PC-9 (cell line): Measurements from ENCODE around the gene RNASEL. TPM values are rescaled to one million over a fixed set of nuclear protein-coding genes. Genes with fewer than 3 reads are reported as not detected.

Experiments
- BruUV-seq: library from RNA; stranded (reverse); fragments of 400-500 nt; replicated peaks from 2 replicates; lab custom pipeline; 2021; lab: Mats Ljungman, UMichigan
- CTCF ChIA-PET: fragments of 300-600 bp; sonication (Branson Sonifier 250); formaldehyde crosslinking; loops from one replicate; lab custom pipeline; 2022; ENCODE audit warnings: antibody characterized with exemption; lab: Charles Lee
- POLR2A ChIA-PET: fragments of 300-600 bp; sonication (Branson Sonifier 250); formaldehyde crosslinking; loops from one replicate; lab custom pipeline; 2022; ENCODE audit warnings: antibody characterized with exemption; ENCODE audit not compliant: unreplicated experiment; lab: Charles Lee
- DNase-seq, 2 experiments: peaks; one replicate each; pipeline versions ENCODE4 v3.0.0 to v3.0.0-alpha.2; 2015 to 2022; ENCODE audit warnings: mixed read lengths in 1 of 2
- H2AFZ ChIP-seq: fragments of 200-600 bp; sonication (generic); 2 replicates; pipeline ENCODE4 v1.8.1; 2017; ENCODE audit warnings: antibody characterized with exemption
- H3F3A ChIP-seq: fragments of 200-600 bp; sonication (generic); 2 replicates; pipeline ENCODE4 v1.8.1; 2017; ENCODE audit warnings: antibody characterized with exemption, mild to moderate bottlenecking, low read depth; ENCODE audit not compliant: insufficient read depth
- H3K27ac ChIP-seq: fragments of 200-600 bp; sonication (generic); 2 replicates; pipeline ENCODE4 v1.6.1; 2016; ENCODE audit warnings: mixed run types
- H3K27me3 ChIP-seq: fragments of 200-600 bp; sonication (generic); 2 replicates; pipeline ENCODE4 v1.6.1; 2016; ENCODE audit warnings: low read depth, mixed run types; ENCODE audit not compliant: insufficient read depth
- H3K36me3 ChIP-seq: fragments of 200-600 bp; sonication (generic); 2 replicates; pipeline ENCODE4 v1.6.1; 2016; ENCODE audit warnings: low read depth, mixed run types
- H3K4me1 ChIP-seq: fragments of 200-600 bp; sonication (generic); replicated peaks from 2 replicates; pipeline ENCODE4 v1.6.1; 2016; ENCODE audit warnings: mixed run types; ENCODE audit not compliant: insufficient read depth
- H3K4me2 ChIP-seq: fragments of 200-600 bp; sonication (generic); 2 replicates; pipeline ENCODE4 v1.6.1; 2017; ENCODE audit warnings: mixed run types
- H3K4me3 ChIP-seq: fragments of 200-600 bp; sonication (generic); 2 replicates; pipeline ENCODE4 v1.6.1; 2016; ENCODE audit warnings: mixed run types
- H3K79me2 ChIP-seq: fragments of 200-600 bp; sonication (generic); 2 replicates; pipeline ENCODE4 v1.6.1; 2017; ENCODE audit warnings: low read depth, mixed run types
- H3K9me2 ChIP-seq: fragments of 200-600 bp; sonication (generic); 2 replicates; pipeline ENCODE4 v1.8.1; 2017; ENCODE audit warnings: mild to moderate bottlenecking; ENCODE audit not compliant: insufficient read depth
- H3K9me3 ChIP-seq: fragments of 200-600 bp; sonication (generic); 2 replicates; pipeline ENCODE4 v1.8.1; 2016; ENCODE audit warnings: low read depth; ENCODE audit not compliant: insufficient read depth
- H4K20me1 ChIP-seq: fragments of 200-600 bp; sonication (generic); 2 replicates; pipeline ENCODE4 v1.8.1; 2017; ENCODE audit not compliant: insufficient read depth
- CTCF ChIP-seq: fragments of 200-600 bp; sonication (generic); conservative IDR thresholded peaks from 2 replicates; pipeline ENCODE4 v1.6.1; 2017; ENCODE audit warnings: mixed run types, antibody characterized with exemption, mild to moderate bottlenecking, moderate library complexity
- EZH2 ChIP-seq: fragments of 200-600 bp; sonication (generic); IDR thresholded peaks from 2 replicates; pipeline ENCODE4 v1.8.0; 2017; ENCODE audit warnings: antibody characterized with exemption, low read depth
- intact Hi-C: fragments of 100-400 bp; cut with micrococcal nuclease; formaldehyde crosslinking; loops from one replicate; pipeline ENCODE4 v1.10.0; 2022; ENCODE audit not compliant: unreplicated experiment
- total RNA-seq: library from RNA; stranded (reverse); gene quantifications from 2 replicates; pipeline ENCODE4 v1.2.3, GENCODE V29; 2021

The RNASEL gene
- total RNA-seq, 1 experiment from 2014 or later: 6.3 TPM

GRCh38 chr1:182625719-182626504 is 36.9 kb upstream of the RNASEL start:
- H3K9me3 ChIP-seq: no peaks in the 10 kb centered on the region
- BruUV-seq: no TSS peak
- no peak overlapping the region for H2AFZ ChIP-seq
- H3K4me2 ChIP-seq: no peak overlapping the region
- H3K36me3 ChIP-seq: no peaks in the 10 kb centered on the region
- no peaks in the 10 kb centered on the region for H3K27me3 ChIP-seq
- ChIA-PET POLR2A (no interaction called here), CTCF (interaction anchor here (0.6 kb wide), 1 partner anchor 61 kb away, joined by 4 read pairs; no protein-coding TSS in a partner anchor)
- H3K27ac ChIP-seq: no peak overlapping the region
- TF ChIP-seq CTCF (no peak), EZH2 (no peak)
- no peaks in the 10 kb centered on the region for H4K20me1 ChIP-seq
- DNase-seq: peak in 1 of 2 experiments; percentile 39
- H3K4me3 ChIP-seq: no peak overlapping the region
- H3F3A ChIP-seq: no peaks in the 10 kb centered on the region
- no peaks in the 10 kb centered on the region for H3K9me2 ChIP-seq
- H3K79me2 ChIP-seq: no peaks in the 10 kb centered on the region
- intact Hi-C loops: no loop called here
- H3K4me1 ChIP-seq: peaks cover 24% of the 10 kb centered on the region

- Histone ChIP-seq H3K4me2 (no peak overlapping the region), H3K79me2 (no peaks in the 10 kb centered on the region), H3K27me3 (no peaks in the 10 kb centered on the region), H3K4me3 (no peak overlapping the region), H2AFZ (no peak overlapping the region), H3K36me3 (no peaks in the 10 kb centered on the region), H4K20me1 (no peaks in the 10 kb centered on the region), H3K27ac (no peak overlapping the region), H3K9me3 (no peaks in the 10 kb centered on the region), H3K9me2 (no peaks in the 10 kb centered on the region), H3F3A (no peaks in the 10 kb centered on the region), H3K4me1 (peaks cover 24% of the 10 kb centered on the region)
- intact Hi-C loops: no loop called here
- ChIA-PET CTCF (no interaction called here), POLR2A (no interaction called here)
- TF ChIP-seq EZH2: no peak
- no peak for TF ChIP-seq CTCF
- BruUV-seq: no TSS peak
- DNase-seq: no peak
Measured at GRCh38 chr1:182625024-182625423, 36.0 kb upstream of the RNASEL start.

GRCh38 chr1:182624577-182624976 is 35.5 kb upstream of the RNASEL start:
- H3F3A ChIP-seq: no peaks in the 10 kb centered on the region
- no peak overlapping the region for H2AFZ ChIP-seq
- H4K20me1 ChIP-seq: no peaks in the 10 kb centered on the region
- H3K4me1 ChIP-seq: peaks cover 24% of the 10 kb centered on the region
- no peaks in the 10 kb centered on the region for H3K36me3 ChIP-seq
- H3K4me2 ChIP-seq: no peak overlapping the region
- ChIA-PET POLR2A (no interaction called here), CTCF (no interaction called here)
- BruUV-seq: no TSS peak
- H3K9me3 ChIP-seq: no peaks in the 10 kb centered on the region
- intact Hi-C loops: no loop called here
- H3K27me3 ChIP-seq: no peaks in the 10 kb centered on the region
- no peaks in the 10 kb centered on the region for H3K79me2 ChIP-seq
- no peak for DNase-seq
- H3K9me2 ChIP-seq: no peaks in the 10 kb centered on the region
- H3K4me3 ChIP-seq: no peak overlapping the region
- no peak overlapping the region for H3K27ac ChIP-seq
- TF ChIP-seq EZH2 (no peak), CTCF (no peak)
